Measurements from ENCODE around the gene USP48.

USP48 gene

GRCh38 chr1:21668232-21668950 lies 114.6 kb downstream of the USP48 start:
- DNase-seq (ENCODE audit: low spot score), result no peak

DNA sequence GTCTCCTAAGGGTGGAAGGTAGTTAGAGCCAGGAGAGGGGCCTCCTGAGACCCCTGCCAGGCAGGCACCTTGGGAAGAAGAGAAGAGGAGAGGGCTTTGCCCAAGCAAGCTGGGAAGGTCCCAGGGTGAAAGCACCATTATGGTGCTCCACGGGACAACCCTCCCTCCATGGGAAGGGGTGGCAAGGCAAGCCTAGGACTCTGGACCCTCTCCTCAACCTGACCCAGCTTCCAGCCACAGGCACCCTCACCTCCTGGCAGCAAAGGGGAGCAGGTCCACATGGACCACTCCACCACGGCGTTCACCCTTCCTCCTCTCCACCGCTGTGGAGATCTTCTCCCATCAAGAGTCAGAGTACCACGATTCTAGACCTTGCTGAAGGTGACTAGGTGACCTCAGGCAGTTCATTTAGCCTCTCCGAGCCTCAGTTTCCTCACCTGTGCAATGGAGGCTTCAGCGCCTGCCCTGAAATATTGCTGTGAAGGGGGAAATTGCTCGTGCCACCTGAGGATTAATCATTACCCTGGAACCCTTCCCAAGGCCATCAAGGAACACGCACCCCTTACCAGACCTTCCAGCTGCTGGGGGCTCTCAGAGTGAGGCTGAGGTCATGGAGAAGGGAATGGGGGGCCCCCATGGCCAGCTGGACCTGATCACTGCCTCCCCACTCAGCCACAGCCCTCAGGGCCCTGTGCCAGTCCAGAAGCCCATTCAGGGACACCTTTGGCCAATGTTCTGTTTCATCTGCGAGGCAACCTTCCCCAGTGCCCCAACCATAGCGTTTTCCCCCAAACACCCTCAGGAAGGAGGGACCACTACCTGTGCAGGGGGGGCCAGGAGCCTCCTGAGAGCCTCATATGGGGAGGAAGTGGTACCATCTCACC lies 115.4 kb downstream of the USP48 start:
- no peak for DNase-seq (ENCODE audit: low spot score)

DNA sequence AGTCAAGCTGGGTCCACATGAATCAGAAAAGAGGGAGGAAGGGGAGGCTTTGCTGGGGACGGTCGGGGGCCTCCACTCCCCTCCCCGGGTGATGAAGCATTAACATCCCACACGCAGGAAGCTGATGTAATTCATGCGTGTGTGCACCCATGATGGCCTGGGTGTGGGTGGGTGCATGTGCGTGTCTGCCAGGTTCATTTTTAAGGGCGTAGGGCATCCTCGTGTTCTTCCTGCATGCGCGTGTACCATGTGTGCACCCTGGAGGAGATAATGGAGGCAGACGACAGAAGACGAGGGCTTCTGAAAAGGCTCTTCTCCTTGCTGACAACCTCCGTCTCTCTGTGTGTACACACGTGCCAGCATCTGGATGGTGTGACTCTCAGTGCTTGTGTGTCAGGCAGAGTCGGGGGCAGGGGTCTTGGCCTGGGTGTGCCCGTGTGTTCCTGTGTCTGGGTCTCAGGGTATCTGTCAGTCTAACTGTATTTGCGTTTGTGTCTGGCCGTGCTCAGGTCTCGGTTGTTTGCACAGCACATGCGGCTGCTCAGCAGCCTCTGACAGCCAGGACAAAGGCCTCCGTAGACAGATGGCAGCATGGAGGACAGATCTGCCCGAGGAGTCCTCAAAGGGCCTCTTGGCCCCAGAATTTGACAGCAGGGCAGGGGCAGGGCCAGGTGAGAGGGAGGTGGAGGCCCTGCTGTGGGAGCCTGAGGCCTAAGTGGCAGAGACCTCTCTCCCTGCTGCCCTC lies 116.2 kb downstream of the USP48 start:
- DNase-seq (ENCODE audit: low spot score), result no peak

DNA sequence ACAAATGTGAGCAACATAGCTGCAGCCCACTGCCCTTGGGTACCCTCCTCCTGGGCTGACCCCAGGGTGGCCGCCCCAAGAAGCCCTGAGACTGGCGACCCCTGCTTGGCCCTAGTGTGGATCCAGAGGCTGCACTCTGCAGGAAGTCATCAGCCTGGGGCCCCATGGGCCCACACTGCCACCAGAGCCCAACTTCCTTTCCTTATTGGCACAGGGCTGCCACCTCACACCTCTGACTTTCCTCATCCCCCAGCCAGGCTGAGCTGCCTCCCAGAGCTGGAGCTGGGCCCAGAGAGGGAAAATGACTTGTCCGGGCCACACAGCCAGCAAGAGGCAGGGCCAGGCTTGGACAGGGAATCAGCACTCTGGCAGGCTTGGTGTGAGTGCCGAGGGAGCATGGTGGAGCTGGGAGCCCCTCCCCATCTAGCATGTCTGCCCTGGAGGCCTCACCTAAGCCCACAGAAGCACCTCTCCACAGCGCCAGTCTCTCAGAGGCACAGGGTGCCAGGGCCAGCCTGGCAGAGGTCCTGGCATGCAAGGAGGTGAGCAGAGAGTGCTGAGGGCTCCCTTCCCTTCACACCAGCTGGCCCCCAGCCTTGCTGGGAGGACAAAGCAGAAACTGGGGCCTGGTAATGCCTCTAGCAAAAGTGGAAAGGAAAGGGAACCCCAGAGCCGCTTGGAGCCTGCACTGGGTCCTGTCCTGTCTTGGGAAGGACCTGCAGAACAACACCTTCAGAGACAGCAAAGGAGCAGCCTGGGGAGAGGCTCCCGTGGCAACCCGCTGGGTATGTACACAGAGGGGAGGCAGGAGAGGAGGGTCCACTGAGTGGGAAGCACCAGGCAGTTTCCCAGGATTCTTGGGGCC lies 117.0 kb downstream of the USP48 start:
- no peak for DNase-seq (ENCODE audit: low spot score)

DNA sequence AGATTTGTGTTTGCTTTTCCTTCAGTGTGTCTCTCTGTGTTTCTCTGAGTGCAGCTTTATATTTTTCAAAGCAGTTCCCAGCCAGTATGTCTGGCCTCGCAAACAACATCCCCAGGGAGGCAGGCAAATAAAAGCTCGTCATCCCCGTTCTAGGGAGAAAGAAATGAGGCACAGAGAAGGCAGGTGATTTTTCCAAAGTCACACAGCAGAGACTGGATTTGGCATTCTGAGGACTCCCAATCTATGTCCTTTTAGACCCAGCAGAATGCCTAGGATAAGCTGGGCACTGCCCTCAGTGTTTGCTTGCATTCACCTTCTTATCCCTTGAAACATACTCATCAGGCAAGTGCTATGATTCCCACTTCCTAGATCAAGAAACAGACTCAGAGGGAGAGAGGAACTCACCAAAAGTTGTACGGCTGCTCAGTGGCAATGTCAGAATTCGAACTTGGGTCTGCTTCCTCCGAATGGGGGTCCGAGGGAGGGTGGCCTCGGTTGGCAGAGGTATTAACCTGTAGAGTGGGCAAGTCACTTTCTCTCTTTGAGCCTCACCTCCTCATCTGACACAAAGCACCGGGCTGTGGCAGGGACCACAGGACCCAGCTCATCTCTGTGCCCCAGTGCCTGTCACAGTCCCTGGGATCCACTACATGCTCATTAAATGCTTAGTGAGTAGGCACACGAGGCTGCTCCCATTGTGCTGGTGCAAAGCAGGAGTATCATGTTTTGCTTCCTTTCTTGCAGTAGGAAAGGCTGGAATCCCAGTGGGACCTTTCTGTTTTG lies 118.0 kb downstream of the USP48 start:
- DNase-seq (ENCODE audit: low spot score), result no peak

GRCh38 chr1:21663951-21664805 lies 118.8 kb downstream of the USP48 start:
- DNase-seq (ENCODE audit: low spot score), result no peak

DNA sequence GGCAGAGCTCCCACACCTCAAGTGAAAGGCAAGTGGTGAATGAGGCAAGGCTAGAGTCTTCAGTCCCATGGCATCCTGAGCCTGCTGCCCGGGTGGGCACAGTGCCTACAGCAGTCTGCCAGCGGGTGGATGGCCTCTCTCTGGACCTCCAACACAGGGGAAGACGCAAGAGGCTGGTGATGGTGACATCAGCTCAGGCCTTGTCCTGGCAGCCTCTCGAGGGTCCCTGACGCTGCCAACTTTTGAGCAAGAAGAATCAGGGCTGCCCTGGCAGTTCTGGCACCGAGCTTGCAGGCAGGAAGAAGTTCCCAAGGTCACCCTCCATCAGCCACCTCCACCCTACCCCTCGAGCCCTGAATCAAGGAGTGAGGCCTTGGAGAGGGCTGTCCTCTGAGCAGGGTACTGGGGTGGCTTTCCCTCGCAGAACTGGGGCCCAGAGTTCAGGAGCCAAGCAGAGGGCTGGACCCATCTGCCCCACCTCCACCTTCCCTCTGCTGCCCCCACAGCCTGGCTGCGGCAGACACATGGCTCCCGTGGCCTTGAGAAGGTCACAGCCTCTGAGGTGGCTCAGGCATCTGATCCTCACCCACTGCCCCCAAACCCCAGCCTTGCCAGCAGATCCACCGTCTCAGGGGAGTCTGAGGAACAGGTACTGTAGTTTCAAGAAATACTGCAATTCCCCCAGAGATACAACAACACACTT lies 119.5 kb downstream of the USP48 start:
- DNase-seq (ENCODE audit: low spot score), result peak; percentile 71

DNA sequence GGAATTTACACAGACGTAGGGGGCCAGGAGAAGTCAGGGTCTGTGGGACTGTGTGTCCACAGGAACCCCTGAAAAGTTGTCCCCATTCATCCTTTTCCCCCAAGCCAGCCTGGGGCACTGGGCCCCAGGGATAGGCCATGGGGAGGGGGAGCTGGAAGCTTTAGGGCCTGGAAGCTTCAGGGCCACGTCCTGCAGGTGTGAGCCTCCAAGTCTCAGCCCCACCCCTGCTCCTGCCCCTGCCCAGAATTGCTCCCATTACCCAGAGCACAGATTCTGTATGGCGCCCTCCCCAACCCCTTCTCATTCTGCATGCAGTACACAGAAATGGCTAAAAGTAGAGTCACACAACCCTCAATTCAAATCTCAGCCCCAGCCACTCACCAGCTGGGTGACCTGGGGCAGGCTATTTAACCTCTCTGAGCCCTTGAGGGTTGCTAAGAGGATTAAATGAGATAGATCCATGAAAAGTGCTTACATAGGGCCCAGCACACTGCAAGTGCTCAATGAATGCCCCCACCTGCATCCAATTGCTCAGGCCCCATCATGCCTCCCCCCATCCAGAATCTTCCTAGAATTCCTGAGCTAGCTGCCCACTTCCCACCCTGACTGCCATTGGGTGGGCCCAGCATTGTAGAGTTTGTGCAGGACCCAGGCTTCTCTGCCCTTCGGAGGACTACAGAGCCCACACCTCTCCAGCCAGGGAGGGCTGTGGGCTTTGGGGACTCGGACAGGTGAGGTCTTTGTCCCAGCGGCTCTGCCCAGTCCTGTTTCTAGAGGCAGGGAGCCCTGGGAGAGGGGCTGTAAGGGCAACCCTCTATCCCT lies 120.3 kb downstream of the USP48 start:
- DNase-seq (ENCODE audit: low spot score), result no peak

DNA sequence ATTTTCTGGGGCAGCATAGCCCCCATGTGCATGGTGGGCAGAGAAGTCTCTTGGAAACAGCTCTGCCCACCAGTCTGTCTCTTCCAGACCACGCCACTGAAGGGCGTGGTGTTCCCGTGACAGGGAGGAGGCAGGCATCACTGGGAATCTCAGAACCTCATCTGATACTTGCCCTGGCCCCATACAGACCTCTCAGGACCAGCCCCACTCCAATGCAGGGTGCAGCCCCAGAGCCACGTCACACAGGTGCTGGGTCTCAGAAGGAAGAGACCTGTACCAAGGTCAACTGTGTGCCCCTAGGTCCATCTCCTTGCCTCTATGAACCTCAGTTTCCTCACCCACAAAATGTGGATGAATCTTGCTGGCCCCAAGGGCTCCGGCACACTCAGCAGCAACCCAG lies 121.1 kb downstream of the USP48 start:
- no peak for DNase-seq (ENCODE audit: low spot score)

- no peak for DNase-seq (ENCODE audit: low spot score)
Observed at GRCh38 chr1:21659924-21660326, 123.0 kb downstream of the USP48 start.

DNA sequence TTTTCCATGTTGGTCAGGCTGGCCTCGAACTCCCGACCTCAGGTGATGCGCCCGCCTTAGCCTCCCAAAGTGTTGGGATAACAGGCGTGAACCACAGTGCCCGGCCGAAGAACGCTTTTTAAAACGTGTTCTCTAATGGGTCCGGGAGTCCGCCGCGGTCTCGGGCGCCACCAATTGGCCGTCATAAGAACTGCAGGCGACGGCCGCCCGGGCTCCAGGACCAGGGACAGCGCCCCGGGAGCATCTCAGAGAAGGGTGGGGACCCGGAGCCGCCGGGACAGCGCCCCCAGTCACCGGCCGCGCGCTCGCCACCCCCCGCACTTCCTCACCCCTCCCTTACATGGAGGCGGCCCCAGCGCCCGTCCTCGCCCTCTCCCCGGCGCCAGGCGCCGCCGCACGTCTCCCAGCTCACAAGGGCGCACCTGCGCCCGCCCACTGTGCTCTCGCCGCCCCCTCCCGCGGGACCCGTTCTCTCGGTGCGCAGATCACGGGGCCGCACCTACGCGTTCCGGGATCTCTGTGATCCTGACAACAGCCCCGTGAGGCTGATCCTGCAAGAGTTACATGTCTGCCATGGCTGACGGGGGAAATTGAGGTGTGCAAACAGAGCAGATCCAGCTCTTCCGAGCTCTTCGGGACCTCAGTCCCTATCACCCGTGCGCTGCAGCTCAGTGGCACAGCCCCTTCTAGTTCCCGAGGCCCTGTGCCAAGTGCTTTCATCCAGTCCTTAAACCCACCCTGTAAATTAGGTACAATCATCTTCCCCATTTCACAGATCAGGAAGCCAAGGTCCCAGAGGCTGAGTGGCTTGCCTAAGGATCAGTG lies 123.6 kb downstream of the USP48 start:
- DNase-seq (ENCODE audit: low spot score), result peak; percentile 60

GRCh38 chr1:21657456-21658190 lies 125.3 kb downstream of the USP48 start:
- no peak for DNase-seq (ENCODE audit: low spot score)

DNA sequence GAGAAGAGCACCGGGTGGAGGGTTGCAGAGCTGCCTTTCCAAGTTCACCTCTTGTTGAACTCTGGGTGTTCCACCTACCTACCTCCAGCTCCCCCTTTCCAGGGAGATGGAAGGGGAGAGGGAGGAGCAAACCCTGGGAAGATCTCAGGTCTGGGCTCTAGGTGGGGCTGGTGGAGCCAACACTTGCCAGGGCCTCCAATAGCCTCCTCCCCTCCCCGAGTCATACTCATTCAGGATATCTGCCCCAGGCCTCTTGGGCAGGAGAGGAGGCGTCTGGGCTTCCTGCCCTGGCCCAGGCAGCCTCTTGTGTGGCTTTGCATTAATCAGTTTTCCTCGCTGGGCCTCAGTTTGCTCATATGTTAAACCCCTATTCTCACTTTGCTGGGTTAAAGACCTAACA lies 127.2 kb downstream of the USP48 start:
- DNase-seq (ENCODE audit: low spot score), result peak; percentile 48

GRCh38 chr1:21655259-21655658 lies 127.7 kb downstream of the USP48 start:
- peak; percentile 69 for DNase-seq (ENCODE audit: low spot score)

- DNase-seq (ENCODE audit: low spot score), result no peak
Observed at GRCh38 chr1:21654209-21654608, 128.7 kb downstream of the USP48 start.

- peak; percentile 95 for DNase-seq (ENCODE audit: low spot score)
Observed at GRCh38 chr1:21653744-21654100, 129.2 kb downstream of the USP48 start.

All from globus pallidus (tissue), 1 donor.